GM21423 (cell line): ENCODE data around the gene SLC39A9.
"Not testable (repeated sequence)": the region's sequence is repeated elsewhere in the genome, so short reads cannot be mapped to it uniquely, and the experiment has no call there.

Experiments used
- ATAC-seq: cut with Tn5 transposase; IDR thresholded peaks from one replicate; pipeline ENCODE4 v1.9.1; 2021; ENCODE audit warnings: mild to moderate bottlenecking, moderate library complexity; ENCODE audit not compliant: unreplicated experiment

SLC39A9 gene

GRCh38 chr14:69416087-69416486 lies 17.6 kb downstream of the SLC39A9 start:
- not testable (repeated sequence) for ATAC-seq

- ATAC-seq = no peak
These were observed 24.8 kb downstream of the SLC39A9 start for GRCh38 chr14:69423279-69423678.

- ATAC-seq = no peak
These were observed 25.8 kb downstream of the SLC39A9 start for GRCh38 chr14:69424149-69424923.

- ATAC-seq = no peak
These were observed 29.1 kb downstream of the SLC39A9 start for GRCh38 chr14:69427596-69427995.

GRCh38 chr14:69428289-69428998 lies 30.0 kb downstream of the SLC39A9 start:
- ATAC-seq = peak; percentile 83

- ATAC-seq = no peak
These were observed 31.2 kb downstream of the SLC39A9 start for GRCh38 chr14:69429643-69430042.

GRCh38 chr14:69430306-69430939 lies 31.9 kb downstream of the SLC39A9 start:
- no peak for ATAC-seq

GRCh38 chr14:69432364-69432763 lies 33.9 kb downstream of the SLC39A9 start:
- no peak for ATAC-seq

- ATAC-seq = no peak
These were observed 41.2 kb downstream of the SLC39A9 start for GRCh38 chr14:69439521-69440270.

- no peak for ATAC-seq
These were observed 43.5 kb downstream of the SLC39A9 start for GRCh38 chr14:69441948-69442347.

GRCh38 chr14:69443296-69443805 lies 44.9 kb downstream of the SLC39A9 start:
- ATAC-seq = no peak

GRCh38 chr14:69449216-69449615 lies 50.7 kb downstream of the SLC39A9 start:
- no peak for ATAC-seq

GRCh38 chr14:69451941-69452340 lies 53.4 kb downstream of the SLC39A9 start:
- no peak for ATAC-seq

GRCh38 chr14:69458350-69458749 lies 59.9 kb downstream of the SLC39A9 start:
- no peak for ATAC-seq

- no peak for ATAC-seq
These were observed 60.6 kb downstream of the SLC39A9 start for GRCh38 chr14:69459122-69459521.

- no peak for ATAC-seq
These were observed 61.7 kb downstream of the SLC39A9 start for GRCh38 chr14:69460093-69460701.

GRCh38 chr14:69464379-69464778 lies 65.9 kb downstream of the SLC39A9 start:
- no peak for ATAC-seq

GRCh38 chr14:69464829-69465228 lies 66.3 kb downstream of the SLC39A9 start:
- ATAC-seq = no peak

GRCh38 chr14:69468949-69469348 lies 70.5 kb downstream of the SLC39A9 start:
- no peak for ATAC-seq

GRCh38 chr14:69471436-69471835 lies 72.9 kb downstream of the SLC39A9 start:
- ATAC-seq = no peak
